ENCODE data around the gene COL18A1.

GRCh38 chr21:45372732-45373355 is 32.1 kb upstream of the COL18A1 start:
- no peak for TF ChIP-seq EP300 (IDR thresholded peaks at IDR 0.05)
- TF ChIP-seq, protein P1, sequence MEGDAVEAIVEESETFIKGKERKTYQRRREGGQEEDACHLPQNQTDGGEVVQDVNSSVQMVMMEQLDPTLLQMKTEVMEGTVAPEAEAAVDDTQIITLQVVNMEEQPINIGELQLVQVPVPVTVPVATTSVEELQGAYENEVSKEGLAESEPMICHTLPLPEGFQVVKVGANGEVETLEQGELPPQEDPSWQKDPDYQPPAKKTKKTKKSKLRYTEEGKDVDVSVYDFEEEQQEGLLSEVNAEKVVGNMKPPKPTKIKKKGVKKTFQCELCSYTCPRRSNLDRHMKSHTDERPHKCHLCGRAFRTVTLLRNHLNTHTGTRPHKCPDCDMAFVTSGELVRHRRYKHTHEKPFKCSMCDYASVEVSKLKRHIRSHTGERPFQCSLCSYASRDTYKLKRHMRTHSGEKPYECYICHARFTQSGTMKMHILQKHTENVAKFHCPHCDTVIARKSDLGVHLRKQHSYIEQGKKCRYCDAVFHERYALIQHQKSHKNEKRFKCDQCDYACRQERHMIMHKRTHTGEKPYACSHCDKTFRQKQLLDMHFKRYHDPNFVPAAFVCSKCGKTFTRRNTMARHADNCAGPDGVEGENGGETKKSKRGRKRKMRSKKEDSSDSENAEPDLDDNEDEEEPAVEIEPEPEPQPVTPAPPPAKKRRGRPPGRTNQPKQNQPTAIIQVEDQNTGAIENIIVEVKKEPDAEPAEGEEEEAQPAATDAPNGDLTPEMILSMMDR (IDR thresholded peaks at IDR 0.05): no peak

All from sigmoid colon (tissue), 4 donors.